HepG2 (cell line): ENCODE data around the gene PRM2. TPM values are rescaled to one million over a fixed set of nuclear protein-coding genes. Genes with fewer than 3 reads are reported as not detected.

ENCODE experiments used
- AFF4 ChIP-seq: sonication (generic); formaldehyde crosslinking; IDR thresholded peaks from 2 replicates; pipeline ENCODE4 v1.4.0; 2020; ENCODE audit warnings: missing genetic modification reagents
- HNRNPLL ChIP-seq: fragments of 200-400 bp; formaldehyde crosslinking; IDR thresholded peaks from 2 replicates; pipeline ENCODE4 v1.6.1; 2017; ENCODE audit warnings: mild to moderate bottlenecking, low read depth, low read length; ENCODE audit not compliant: poor library complexity, severe bottlenecking
- ISX ChIP-seq: sonication (generic); formaldehyde crosslinking; conservative IDR thresholded peaks from 2 replicates; pipeline ENCODE4 v1.5.0; 2020; ENCODE audit warnings: missing genetic modification reagents
- JUND ChIP-seq: sonication (generic); formaldehyde crosslinking; IDR thresholded peaks from 2 replicates; pipeline ENCODE4 v1.8.0; 2022; ENCODE audit warnings: mild to moderate bottlenecking, missing genetic modification reagents
- MIER2 ChIP-seq: IDR thresholded peaks from 2 replicates; pipeline ENCODE4 v1.6.1; 2016; ENCODE audit warnings: missing biosample characterization, missing genetic modification reagents
- NFE2L1 ChIP-seq: sonication (generic); formaldehyde crosslinking; IDR thresholded peaks from 2 replicates; pipeline ENCODE4 v1.4.0; 2020; ENCODE audit warnings: missing genetic modification reagents, mild to moderate bottlenecking, borderline replicate concordance
- PAXIP1 ChIP-seq: sonication (generic); formaldehyde crosslinking; conservative IDR thresholded peaks from 2 replicates; pipeline ENCODE4 v1.4.0; 2020; ENCODE audit warnings: mild to moderate bottlenecking, missing genetic modification reagents, moderate library complexity
- PLSCR1 ChIP-seq: sonication (generic); formaldehyde crosslinking; IDR thresholded peaks from 2 replicates; pipeline ENCODE4 v1.5.0; 2020; ENCODE audit warnings: missing genetic modification reagents, mild to moderate bottlenecking, borderline replicate concordance
- RAD21 ChIP-seq: fragments of 450-650 bp; formaldehyde crosslinking; IDR thresholded peaks from 2 replicates; pipeline ENCODE4 v1.5.0; 2020; ENCODE audit warnings: mild to moderate bottlenecking
- SNAPC5 ChIP-seq: sonication (generic); formaldehyde crosslinking; IDR thresholded peaks from 2 replicates; pipeline ENCODE4 v1.8.1; 2023; ENCODE audit warnings: mild to moderate bottlenecking, missing genetic modification reagents, borderline replicate concordance
- THAP7 ChIP-seq: sonication (generic); formaldehyde crosslinking; IDR thresholded peaks from 2 replicates; pipeline ENCODE4 v1.8.1; 2023; ENCODE audit warnings: mild to moderate bottlenecking, missing genetic modification reagents
- WIZ ChIP-seq: sonication (generic); formaldehyde crosslinking; IDR thresholded peaks from 2 replicates; pipeline ENCODE4 v1.5.1; 2020; ENCODE audit warnings: mild to moderate bottlenecking, missing genetic modification reagents
- ZBTB44 ChIP-seq: sonication (generic); formaldehyde crosslinking; IDR thresholded peaks from 2 replicates; pipeline ENCODE4 v1.4.0; 2020; ENCODE audit warnings: missing genetic modification reagents
- ZNF20 ChIP-seq: sonication (generic); formaldehyde crosslinking; IDR thresholded peaks from 2 replicates; pipeline ENCODE4 v1.4.0; 2020; ENCODE audit warnings: mild to moderate bottlenecking, moderate library complexity, missing genetic modification reagents
- ZNF354B ChIP-seq: sonication (generic); formaldehyde crosslinking; IDR thresholded peaks from 2 replicates; pipeline ENCODE4 v1.8.0; 2022; ENCODE audit warnings: mild to moderate bottlenecking, missing genetic modification reagents
- ZNF576 ChIP-seq: sonication (generic); formaldehyde crosslinking; IDR thresholded peaks from 2 replicates; pipeline ENCODE4 v1.4.0; 2020; ENCODE audit warnings: mild to moderate bottlenecking, missing genetic modification reagents
- ZNF740 ChIP-seq: sonication (generic); formaldehyde crosslinking; IDR thresholded peaks from 2 replicates; pipeline ENCODE4 v1.4.0; 2020; ENCODE audit warnings: missing genetic modification reagents
- polyA plus RNA-seq, 8 experiments: library from polyadenylated mRNA; depleted of rRNA in 3 of 8; stranded (reverse) in 7 of 8; unstranded in 1 of 8; fragments of >200 nt; fragmentation: Illumina TruSeq in 4 of 8; extraction: Trizol in 4 of 8; gene quantifications; 2 replicates each; pipeline versions ENCODE4 v1.2.1 to v1.2.3, GENCODE V29; 2011 to 2016; ENCODE audit warnings: low read depth in 4 of 8, missing spikeins in 1 of 8, mixed read lengths in 1 of 8; ENCODE audit not compliant: insufficient read depth in 1 of 8
- total RNA-seq, 5 experiments: library from RNA; depleted of rRNA; stranded (reverse); fragments of >200 nt; fragmentation: Illumina TruSeq; extraction: Trizol; gene quantifications; 2 replicates each; pipeline ENCODE4 v1.2.3, GENCODE V29; 2016; ENCODE audit warnings: low read depth in 1 of 5

The PRM2 gene
- total and polyA plus RNA-seq, 2 of the 13 experiments (the other 11 are each of a cell fraction or from before 2014, with no cell fraction given): 0.54 TPM; not detected in 1

GRCh38 chr16:11296706-11297491, 20.6 kb upstream of the PRM2 start (continued):
- no peak for TF ChIP-seq AFF4
- no peak for TF ChIP-seq ZNF354B (CRISPR knock-in tag)
- no peak for TF ChIP-seq HNRNPLL
- no peak for TF ChIP-seq ZNF740 (CRISPR knock-in tag)
- TF ChIP-seq MIER2 (CRISPR knock-in tag): peak; percentile 27; the same call in 1 of the 2 replicates
- no peak for TF ChIP-seq JUND
- no peak for TF ChIP-seq WIZ (CRISPR knock-in tag)
- TF ChIP-seq ZBTB44 (CRISPR knock-in tag): no peak
- no peak for TF ChIP-seq SNAPC5 (CRISPR knock-in tag)
- TF ChIP-seq ZNF20 (CRISPR knock-in tag): peak; percentile 85
- no peak for TF ChIP-seq THAP7 (CRISPR knock-in tag)
- no peak; the same call in 1 of the 2 replicates for TF ChIP-seq ISX
- TF ChIP-seq RAD21: no peak
- no peak for TF ChIP-seq NFE2L1
- TF ChIP-seq ZNF576 (CRISPR knock-in tag): no peak
- peak; percentile 86 for TF ChIP-seq PAXIP1 (CRISPR knock-in tag)
- TF ChIP-seq PLSCR1 (CRISPR knock-in tag): no peak
